ENCODE measurements around the gene BRF1.
"Not testable (repeated sequence)": the region's sequence is repeated elsewhere in the genome, so short reads cannot be mapped to it uniquely, and the experiment has no call there.

The BRF1 gene

DNA sequence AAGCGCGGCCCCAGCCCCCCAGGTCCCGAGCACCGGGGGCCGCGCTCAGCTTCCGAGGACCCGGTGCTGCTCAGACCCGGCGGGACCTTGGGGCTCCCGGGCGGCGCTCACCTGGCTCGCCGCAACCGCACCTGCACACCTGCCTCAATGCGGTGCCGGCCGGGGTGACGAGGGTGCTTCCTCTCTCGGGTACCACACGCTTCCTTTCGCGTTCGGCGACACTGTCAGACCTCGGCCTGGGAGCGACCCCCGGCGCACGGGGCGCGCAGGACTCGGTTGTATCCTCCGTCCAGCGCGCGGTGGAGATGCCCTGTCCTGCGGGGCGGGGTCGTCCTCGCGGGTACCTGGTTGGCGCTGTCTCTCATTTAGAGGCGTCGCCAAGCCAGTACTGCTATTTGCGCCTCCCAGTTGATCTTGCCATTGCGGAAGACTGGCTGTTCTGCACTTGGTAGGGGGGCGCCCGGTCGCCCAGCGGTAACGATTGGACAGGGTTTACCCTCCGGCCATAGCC lies 14.5 kb upstream of the BRF1 start:
- peak; percentile 36 for DNase-seq

DNA sequence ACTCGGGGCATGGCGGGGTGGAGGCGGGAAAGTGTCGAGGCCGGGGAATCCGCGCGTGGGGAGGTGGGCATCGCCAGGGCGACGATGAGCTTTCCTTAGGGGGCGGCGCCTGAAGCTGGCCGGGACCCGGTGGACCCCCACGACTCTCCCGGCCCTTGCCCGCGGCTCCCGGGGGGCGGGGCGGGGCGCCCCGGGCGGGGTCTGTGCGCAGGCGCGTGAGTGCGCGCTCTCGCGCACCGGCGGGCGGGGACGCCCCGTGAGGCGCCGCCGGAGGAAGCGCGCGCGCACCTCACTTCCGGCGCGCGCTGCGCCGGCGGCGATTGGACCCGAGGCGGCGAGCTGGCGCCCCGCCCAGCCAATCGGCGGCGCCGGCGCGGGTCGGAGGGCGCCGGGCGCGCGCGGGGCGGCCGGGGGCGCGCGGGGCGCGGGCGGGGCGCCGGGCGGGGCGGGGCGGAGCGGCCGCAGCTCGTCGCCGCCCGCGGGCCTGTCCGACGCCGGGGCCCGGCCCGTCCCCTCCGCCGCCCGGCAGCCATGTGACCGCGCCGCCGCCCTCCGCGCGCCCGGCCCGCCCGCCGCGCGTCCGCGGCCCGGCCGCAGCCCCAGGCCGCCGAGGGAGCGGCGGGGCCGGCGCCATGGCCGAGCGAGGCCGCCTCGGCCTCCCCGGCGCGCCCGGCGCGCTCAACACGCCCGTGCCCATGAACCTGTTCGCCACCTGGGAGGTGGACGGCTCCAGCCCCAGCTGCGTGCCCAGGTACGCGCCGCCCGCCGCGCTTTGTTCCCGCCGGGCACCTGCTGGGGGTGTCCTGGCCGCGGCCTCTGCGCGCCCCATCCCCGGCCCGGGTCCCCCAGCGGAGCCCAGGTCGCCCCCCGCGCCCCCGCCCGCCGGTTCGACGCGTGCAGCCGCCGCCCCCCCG lies 13.7 kb upstream of the BRF1 start, which contains the start of gene PACS2:
TSS of gene PACS2 (plus strand) at position 462 of the 914 bp plus-strand sequence. CDS start at position 633, 171 bp downstream.
- peak; percentile 75 for DNase-seq

DNA sequence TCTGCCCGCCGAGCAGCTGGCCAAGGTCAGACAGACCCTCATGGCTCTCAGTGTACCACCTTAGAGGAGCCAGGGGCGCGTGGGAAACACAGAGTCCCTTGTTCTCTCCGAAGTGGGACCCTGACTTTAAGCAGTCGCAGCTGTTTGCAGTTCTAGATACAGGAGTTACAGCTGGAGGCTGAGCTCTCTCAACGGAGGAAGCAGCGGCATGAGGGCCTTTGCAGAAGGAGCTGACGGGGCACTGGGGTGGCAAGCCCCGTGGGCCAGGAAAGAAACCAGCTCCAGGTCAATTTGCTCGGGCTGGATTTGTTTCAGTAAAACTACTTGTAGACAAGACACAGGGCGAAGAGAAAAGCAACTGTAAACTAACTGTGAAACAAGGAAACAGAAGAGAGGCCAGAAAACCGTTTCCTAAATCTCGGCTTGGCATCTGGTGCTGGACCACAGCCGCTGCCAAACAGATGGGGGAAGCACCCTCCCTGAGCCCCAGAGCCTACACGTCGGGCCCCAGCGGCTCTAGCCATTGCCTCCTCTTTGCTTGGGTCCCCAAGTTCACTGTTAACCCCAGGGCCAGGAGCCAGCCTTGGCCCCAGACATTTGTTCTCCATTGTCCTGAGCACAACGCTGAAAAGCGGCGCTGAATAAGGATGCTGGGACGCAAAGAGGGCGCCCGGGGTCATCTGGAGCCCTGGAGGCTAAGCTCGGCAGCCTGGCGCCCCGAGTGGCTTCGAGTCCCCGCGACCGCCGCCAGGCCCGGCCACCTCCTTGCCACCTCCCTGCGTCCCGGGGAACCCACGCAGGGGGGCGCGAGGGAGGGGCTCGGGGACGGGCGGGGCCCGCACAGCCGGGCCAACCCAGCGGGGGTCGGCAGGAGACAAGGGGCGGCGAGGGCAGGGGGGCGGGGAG lies 12.8 kb upstream of the BRF1 start:
- DNase-seq: no peak

DNA sequence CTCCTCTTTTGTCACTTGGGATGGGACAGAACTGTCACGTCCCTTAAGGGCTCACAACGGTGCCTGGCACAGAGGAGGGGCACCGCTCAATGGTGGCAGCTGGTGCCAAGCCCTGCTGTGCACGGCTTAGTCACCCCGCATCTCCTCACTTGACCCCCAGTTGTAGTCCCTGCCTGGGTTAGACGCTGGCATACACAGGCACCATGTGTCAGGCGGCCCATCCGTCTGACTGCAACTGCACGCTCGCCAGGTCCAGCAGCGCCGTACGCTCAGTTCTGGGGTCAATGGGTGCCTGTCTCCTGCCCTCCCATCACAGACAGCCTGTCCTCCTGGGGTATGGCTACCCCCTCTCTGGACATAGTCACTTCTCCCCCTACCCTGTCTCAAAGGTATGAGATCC lies 12.2 kb upstream of the BRF1 start:
- DNase-seq: no peak

DNA sequence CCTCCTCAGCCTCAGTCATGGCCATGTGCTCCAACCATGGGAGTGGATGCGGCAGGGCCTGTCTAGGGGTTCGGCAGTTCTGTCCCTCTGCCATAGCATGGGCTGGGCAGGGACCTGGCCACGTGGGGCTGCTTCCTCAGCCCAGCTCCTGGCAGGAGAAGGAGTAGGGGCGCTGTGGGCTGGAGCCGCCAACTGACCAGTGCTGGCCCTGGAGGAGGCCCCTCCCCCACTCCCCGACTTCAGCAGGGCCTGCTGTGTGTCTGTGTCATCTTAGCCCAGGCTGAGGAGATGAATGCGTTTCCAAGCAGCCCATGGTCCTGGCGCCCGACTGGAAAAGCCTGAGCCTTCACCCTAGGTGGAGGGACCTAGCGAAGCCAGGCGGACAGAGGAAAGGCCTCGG lies 11.0 kb upstream of the BRF1 start:
- no peak for DNase-seq

DNA sequence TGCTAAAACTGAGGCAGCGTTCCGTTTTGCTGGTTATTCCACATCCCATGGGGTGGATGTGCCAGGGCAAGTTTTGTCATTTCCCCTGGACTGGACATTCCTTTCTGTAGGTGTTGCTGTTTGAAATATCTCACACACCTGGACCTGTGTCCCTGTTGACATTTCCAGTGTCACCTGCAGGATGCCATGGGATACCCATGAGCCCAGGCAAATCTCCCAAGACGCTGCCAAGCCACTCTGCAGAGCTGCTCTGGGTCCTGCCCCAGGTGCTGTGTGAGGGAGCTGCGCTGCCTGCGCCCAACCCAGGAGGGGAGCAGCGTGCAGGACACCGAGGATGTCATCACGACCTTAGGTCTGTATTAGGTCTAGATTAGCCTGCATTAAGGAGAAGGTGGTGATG lies 8.6 kb upstream of the BRF1 start:
- DNase-seq: no peak

DNA sequence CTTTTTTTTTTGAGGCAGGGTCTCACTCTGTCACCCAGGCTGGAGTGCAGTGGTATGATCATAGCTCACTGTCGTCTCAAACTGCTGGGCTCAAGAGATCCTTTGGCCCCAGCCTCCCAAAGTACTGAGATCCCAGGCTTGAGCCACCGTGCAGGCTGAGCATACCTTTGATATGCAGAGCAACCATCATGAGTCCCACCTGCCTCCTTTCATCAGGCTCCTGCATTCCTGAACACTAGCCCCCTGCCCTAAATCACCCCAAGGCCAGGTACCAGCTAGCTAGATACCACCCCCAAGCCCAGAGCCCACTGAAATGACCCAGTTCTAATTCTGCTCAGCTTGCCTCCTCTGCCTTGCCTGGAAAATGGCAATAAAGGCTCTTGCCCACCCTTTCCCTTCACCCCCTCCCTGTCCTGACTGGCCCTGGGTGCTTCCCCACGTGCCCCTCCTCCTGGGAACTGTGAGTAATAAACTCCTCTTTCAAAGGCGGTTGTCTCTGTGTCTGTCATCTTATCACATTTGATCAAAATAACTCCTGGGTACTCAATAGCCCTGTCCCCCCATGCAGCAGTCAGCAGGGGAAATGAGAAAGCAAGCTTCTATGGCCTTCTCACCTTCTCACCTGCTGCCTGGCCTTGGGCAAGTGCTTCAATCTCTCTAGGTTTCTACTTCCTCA lies 6.4 kb upstream of the BRF1 start:
- DNase-seq: no peak

DNA sequence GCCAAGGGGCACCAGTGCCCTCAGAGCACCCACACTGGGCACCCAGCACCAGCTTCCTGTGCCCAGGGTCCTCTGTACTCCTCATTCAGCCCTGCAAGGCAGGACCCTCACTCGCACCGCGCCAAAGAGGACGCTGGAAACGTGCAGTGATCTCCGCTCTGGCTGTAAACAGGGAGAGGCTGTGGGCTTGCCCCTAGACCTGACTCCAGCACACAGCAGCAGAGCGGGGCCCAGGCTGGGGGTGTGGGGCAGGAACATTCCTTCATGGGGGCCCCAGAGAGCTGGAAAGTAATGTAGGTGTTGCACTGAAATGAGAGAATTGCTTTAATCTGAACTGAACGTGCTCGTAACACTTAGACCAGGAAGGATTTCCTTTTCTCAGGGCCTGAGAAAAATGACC lies 5.0 kb upstream of the BRF1 start:
- DNase-seq: no peak

DNA sequence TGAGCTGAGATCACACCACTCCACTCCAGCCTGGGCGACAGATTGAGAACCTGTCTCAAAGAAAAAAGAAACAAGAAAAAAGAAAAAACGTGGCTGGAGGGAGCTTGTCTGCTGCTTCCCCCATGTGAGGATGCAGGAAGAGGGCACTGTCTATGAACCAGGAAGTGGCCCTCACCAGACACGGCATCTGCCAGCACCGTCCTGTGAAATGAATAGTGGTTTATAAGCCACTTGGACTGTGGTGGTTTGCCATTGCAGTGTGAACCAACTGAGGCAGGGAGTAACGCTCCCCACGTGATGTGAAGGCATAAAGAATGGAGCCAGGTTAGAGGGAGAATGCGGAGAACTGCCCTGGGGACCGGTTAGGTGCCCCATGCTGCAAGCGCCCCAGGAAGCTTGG lies 4.5 kb upstream of the BRF1 start:
- DNase-seq: no peak

DNA sequence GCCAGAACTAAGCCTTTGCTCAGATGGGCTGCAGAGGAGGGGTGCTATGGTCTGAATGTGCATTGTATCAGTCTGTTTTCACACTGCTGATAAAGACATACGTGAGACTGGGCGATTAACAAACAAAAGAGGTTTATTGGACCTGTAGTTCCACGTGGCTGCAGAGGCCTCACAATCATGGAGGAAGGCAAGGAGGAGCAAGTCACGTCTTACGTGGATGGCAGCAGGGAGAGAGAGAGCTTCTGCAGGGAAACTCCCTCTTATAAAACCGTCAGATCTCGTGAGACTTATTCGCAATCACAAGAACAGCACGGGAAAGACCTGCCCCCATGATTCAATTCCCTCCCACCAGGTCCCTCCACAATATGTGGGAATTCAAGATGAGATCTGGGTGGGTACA lies 3.8 kb upstream of the BRF1 start:
- DNase-seq: no peak

DNA sequence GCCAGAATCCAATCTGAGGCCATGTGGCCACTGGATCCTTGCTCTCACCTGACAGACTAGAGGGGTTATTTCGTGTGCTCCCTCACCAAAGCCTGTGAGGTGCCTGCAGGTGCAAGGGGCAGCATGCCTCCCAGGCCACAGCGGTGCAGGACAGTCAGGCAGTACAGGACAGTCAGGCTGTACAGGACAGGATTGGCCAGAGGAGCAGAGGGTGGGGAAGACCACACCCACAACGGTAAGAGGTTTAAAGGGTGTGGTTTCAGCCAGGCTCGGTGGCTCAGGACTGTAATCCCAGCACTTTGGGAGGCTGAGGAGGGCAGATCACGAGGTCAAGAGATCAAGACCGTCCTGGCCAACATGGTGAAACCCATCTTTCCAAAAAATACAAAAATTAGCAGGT lies 3.1 kb upstream of the BRF1 start:
- DNase-seq: no peak

DNA sequence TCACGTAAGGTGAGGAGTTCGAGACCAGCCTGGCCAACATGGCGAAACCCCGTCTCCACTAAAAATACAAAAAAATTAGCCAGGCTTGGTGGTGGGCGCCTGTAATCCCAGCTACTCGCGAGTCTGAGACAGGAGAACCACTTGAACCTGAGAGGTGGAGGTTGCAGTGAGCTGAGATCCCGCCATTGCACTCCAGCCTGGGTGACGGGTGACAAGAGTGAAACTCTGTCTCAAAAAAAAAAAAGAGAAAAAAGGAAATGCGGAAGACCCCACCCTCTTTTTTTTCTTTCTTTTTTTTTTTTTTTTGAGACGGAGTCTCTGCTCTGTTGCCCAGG lies 1.1 kb upstream of the BRF1 start:
- not testable (repeated sequence) for DNase-seq

DNA sequence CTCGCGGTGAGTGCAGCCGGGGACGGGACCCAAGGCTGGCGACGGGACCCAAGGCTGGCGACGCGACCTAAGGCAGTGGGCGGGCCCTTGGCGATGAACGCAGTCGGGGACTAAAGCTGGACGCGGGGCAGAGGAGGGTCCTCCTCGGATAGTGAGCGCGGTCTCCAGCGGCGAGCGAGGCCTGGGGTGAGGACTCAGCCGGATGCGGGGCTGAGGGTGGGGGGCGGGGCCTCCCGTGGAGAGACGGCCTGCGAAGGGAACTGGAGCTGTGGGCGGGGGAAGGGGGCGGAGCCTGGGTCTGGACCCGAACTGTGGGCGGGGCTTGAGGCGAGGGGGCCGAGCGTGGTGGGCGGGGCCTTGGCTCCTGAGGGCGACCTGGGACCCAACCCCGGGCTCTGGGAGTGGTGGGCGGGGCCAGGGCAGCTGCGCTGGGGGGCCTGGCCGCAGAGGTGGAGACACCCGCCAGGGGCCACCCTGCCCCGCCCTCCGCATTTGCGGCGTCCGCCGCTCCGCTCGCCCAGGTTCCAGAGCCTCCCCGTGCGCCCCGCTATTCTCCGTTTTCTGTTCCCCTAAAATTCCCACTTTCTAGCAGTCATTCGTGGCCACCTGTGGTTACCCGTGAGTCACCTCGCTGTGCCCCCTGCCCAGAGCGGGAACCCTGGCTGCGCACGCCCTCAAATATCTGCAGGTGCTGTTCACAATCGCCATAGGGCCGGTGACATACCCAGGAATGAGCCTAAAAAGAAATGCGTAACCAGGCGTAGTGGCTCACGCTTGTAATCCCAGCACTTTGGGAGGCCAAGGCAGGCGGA lies 508 bp upstream of the BRF1 start:
- DNase-seq: peak; percentile 91

DNA sequence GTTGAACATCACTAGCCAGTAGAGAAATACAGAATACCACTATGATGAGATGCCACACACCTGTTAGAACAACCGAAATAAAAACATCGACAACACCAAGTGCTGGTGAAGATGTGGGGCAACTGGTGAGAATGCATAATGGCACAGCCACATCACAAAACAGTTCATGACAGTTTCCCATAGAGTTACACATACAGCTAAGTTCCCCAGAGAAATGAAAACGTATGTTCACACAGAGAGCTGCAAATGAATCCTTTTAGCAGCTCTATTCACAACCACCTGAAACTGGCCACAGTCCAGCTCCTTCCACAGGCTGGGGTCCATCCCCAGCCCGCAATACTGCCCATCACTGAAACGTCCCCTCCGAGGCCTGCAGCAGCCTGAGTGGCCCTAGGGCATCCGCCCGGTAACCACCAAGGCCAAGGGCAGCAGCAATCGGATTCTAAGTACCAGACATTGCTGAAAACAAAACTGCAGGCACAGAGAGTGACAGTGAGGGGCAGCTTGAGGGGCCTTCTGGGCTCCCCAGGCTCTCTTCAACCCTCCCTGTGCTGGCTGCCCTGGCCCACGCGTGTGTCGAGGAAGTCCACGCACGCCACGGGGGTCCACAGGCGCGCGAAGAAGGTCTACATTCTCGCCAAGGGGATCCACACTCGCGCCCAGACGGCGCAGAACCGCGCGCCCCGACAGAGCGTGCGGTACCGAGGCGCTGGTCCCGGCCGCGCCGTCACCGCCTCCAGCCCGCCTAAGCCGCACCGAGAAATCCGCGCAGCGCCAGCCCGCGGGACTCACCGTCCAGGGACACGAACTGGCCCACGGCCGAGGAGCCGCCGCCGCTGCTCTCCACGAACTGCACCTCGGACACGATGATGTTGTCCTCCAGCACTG lies 903 bp downstream of the BRF1 start:
- DNase-seq: no peak

DNA sequence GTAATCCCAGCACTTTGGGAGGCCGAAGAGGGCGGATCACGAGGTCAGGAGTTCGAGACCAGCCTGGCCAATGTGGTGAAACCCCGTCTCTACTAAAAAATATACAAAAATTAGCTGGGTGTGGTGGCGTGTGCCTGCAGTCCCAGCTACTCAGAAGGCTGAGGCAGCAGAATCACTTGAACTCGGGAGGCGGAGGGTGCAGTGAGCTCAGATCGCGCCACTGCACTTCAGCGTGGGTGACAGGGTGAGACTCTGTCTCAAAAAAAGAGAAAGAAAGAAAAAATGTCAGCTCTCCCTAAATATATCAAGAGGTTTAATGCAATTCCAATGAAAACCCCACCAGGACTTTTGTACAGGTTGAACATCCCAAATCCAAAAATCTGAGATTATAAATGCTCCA lies 3.5 kb downstream of the BRF1 start:
- not testable (repeated sequence) for DNase-seq

DNA sequence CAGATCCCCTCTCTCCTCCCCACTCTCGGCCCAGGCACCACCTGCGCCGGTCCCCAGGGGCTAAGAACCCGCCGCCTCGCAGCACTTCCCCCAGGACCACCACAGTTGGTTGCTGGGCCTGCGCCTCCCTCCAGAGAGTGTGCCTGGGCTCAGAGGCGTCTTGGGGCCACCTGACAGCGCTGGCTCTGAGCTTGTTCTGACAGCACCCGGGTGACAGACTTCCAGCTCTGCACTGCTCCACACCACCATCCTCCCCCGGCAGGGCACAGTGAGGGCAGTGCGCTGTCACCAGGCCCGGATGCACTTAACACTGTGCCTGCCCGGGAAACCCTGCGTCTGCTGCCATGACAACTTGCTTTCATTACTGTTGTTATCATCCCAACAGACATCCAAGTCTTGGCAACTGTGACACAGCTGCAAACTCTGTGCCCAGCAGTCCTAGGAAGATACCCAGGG lies 6.6 kb downstream of the BRF1 start:
- DNase-seq: peak; percentile 21

DNA sequence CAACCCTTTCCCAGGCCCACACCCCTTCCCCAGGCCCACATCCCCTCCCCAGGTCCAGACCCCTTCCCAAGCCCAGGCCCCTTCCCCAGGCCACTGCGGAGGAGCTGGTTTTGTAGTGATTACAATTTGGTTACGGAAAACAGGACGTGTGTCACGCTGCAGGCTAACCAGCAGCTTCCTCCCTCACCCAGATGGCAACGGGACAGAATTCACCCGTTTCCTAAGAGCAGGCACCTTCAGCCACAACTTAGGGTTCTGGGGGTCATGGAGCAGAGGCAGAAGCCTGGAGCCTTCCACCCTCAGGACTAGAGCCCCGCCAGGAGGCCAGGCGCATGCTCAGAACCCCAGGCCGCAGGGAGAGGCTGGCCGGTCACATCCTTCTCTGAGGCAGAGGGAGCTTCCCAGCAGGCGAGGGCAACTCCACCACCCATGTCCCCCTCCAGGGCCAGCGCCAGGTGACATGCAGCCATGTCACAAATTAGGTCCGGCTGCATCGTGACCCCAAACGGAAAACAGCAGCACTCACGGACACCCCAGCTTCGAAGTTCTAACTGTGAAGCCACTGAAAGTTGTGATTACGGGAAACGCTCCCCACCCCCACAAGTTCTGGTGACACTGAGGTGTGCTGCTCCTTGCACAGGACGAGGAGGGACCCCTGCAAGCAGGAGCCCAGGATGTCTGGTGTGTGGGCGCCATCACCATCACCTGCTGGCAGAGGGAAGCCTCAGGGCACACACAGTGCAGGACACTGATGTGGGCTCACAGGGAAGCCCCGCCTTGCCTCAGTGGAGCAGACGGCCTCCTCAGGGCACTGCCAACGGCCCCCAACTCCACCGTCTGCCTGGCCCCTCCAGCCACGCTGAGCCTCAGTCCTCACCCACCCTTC lies 7.7 kb downstream of the BRF1 start:
- no peak for DNase-seq

DNA sequence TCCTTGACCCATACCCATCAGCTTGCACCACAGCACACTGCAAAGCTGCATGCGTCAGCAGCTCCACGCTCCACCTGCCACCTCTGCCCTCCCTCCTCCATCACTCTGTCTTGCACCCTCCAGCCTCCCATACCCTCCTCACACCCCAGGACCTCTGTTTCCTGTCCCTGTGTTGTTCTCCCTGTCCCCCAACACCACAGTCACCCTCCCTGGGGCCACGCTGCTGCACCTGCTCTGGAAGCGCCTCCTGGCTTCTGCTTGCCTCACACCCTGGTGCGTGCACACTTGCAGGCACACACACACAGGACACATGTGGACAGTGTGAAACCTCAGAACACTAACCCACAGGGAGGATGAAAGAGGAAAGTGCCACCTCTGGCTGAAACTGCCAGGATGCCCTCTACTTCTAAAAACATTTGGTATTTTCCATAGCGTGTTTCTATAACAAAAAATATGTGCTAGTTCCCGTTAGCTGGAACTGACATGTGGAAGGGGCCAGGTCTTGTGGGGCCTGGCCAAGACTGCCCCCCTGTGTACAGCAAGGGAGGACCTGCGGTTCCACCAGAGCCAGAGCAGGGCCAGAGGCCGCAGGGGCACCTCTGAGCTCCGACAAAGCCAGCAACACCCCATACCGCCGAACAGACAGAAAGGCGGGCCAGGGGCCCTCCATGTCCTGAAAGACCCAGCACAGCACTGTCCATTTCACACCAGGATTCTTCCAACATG lies 10.0 kb downstream of the BRF1 start:
- DNase-seq: no peak

DNA sequence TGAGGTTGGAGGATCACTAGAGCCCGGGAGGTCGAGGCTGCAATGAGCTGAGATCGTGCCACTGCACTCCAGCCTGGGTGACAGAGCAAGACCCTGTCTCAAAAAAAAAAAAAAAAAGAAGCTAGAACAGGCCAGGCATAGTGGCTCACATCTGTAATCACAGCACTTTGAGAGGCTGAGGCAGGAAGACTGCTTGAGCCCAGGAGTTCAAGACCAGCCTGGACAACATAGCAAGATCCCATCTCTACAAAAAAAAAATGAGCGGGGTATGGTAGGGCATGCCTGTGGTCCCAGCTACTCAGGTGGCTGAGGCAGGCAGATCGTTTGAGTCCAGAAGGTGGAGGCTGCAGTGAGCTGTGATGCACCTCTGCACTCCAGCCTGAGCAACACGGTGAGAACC lies 11.9 kb downstream of the BRF1 start:
- DNase-seq: not testable (repeated sequence)

All from NCI-H1105 treated with DMSO at 0.1 percent for 48 hours (cell line).